GM23248 (cell line): ENCODE data around the gene BCLAF1. TPM values are rescaled to one million over a fixed set of nuclear protein-coding genes. Genes with fewer than 3 reads are reported as not detected.
A peak's percentile ranks its signal among the peaks of the same experiment; 100 is the strongest.
"Not testable (repeated sequence)": the region's sequence is repeated elsewhere in the genome, so short reads cannot be mapped to it uniquely, and the experiment has no call there.

ENCODE experiments used
- DNase-seq: peaks from one replicate; pipeline ENCODE4 v3.0.0-alpha.2; 2015
- H2AFZ ChIP-seq: fragments of 200-600 bp; sonication (generic); 2 replicates; pipeline ENCODE4 v1.6.1; 2016; ENCODE audit warnings: antibody characterized with exemption
- H3F3A ChIP-seq: fragments of 200-600 bp; sonication (generic); 2 replicates; pipeline ENCODE4 v1.6.1; 2016; ENCODE audit warnings: mild to moderate bottlenecking, antibody characterized with exemption, mixed run types; ENCODE audit not compliant: insufficient read depth
- H3K27ac ChIP-seq: fragments of 200-600 bp; sonication (generic); 2 replicates; pipeline ENCODE4 v1.5.1; 2016; ENCODE audit warnings: mild to moderate bottlenecking
- H3K27me3 ChIP-seq: fragments of 200-600 bp; sonication (generic); replicated peaks from 2 replicates; pipeline ENCODE4 v1.6.1; 2016; ENCODE audit warnings: mild to moderate bottlenecking; ENCODE audit not compliant: insufficient read depth
- H3K36me3 ChIP-seq: fragments of 200-600 bp; sonication (generic); 2 replicates; pipeline ENCODE4 v1.6.1; 2016; ENCODE audit warnings: low read depth, mild to moderate bottlenecking
- H3K4me1 ChIP-seq: fragments of 200-600 bp; sonication (generic); 2 replicates; pipeline ENCODE4 v1.6.1; 2016; ENCODE audit warnings: mild to moderate bottlenecking; ENCODE audit not compliant: insufficient read depth
- H3K4me2 ChIP-seq: fragments of 200-600 bp; sonication (generic); one replicate; pipeline ENCODE4 v1.6.1; 2016; ENCODE audit warnings: mild to moderate bottlenecking; ENCODE audit not compliant: unreplicated experiment
- H3K4me3 ChIP-seq: fragments of 200-600 bp; sonication (generic); 2 replicates; pipeline ENCODE4 v1.5.1; 2016; ENCODE audit warnings: mild to moderate bottlenecking
- H3K79me2 ChIP-seq: fragments of 200-600 bp; sonication (generic); 2 replicates; pipeline ENCODE4 v1.6.1; 2016; ENCODE audit warnings: mild to moderate bottlenecking; ENCODE audit not compliant: insufficient read depth
- H3K9ac ChIP-seq: fragments of 200-600 bp; sonication (generic); 2 replicates; pipeline ENCODE4 v1.6.1; 2016; ENCODE audit warnings: mild to moderate bottlenecking
- H3K9me2 ChIP-seq: fragments of 200-600 bp; sonication (generic); 2 replicates; pipeline ENCODE4 v1.6.1; 2016; ENCODE audit warnings: mixed run types, mild to moderate bottlenecking, moderate library complexity; ENCODE audit not compliant: insufficient read depth
- H3K9me3 ChIP-seq: fragments of 200-600 bp; sonication (generic); one replicate; pipeline ENCODE4 v1.6.1; 2017; ENCODE audit warnings: low read depth
- H4K20me1 ChIP-seq: fragments of 200-600 bp; sonication (generic); 2 replicates; pipeline ENCODE4 v1.6.0; 2016; ENCODE audit not compliant: insufficient read depth
- EZH2 ChIP-seq: fragments of 200-600 bp; sonication (generic); IDR thresholded peaks from 2 replicates; pipeline ENCODE4 v1.6.1; 2018; ENCODE audit warnings: antibody characterized with exemption, mild to moderate bottlenecking; ENCODE audit not compliant: insufficient read depth, poor library complexity, severe bottlenecking
- EZH2phosphoT487 ChIP-seq: fragments of 200-600 bp; sonication (generic); IDR thresholded peaks from 2 replicates; pipeline ENCODE4 v1.6.1; 2018; ENCODE audit warnings: antibody characterized with exemption, moderate library complexity, mild to moderate bottlenecking, low read depth; ENCODE audit not compliant: insufficient read depth
- WGBS, 2 experiments: methylation state at CpG; one replicate each; pipeline ENCODE4 v1.1.6; 2015 to 2017; ENCODE audit warnings: low lambda C conversion rate in 2 of 2, low coverage in 1 of 2; ENCODE audit errors: missing lambda C conversion rate in 2 of 2; 5-methylcytosine and 5-hydroxymethylcytosine counted together
- in situ Hi-C: fragments of 300-500 bp; cut with MboI; formaldehyde crosslinking; loops from 2 replicates; pipeline ENCODE4 v1.15.0; 2020
- polyA plus RNA-seq: library from polyadenylated mRNA; unstranded; fragments of >200 nt; fragmentation: Nextera tagmentation; extraction: Ambion mirVana; gene quantifications from 2 replicates; pipeline ENCODE4 v1.2.1, GENCODE V29; 2016
- total RNA-seq: library from RNA; depleted of rRNA; stranded (reverse); fragments of >200 nt; shearing (Covaris generic); gene quantifications from 2 replicates; pipeline ENCODE4 v1.2.3, GENCODE V29; 2014

Gene BCLAF1
- total and polyA plus RNA-seq, 2 experiments from 2014 or later: 78.3 to 80.3 TPM

- H3K9ac ChIP-seq: no peak overlapping the region
- H3K4me2 ChIP-seq: no peak overlapping the region
- no peak overlapping the region for H2AFZ ChIP-seq
- no peak overlapping the region for H3K27ac ChIP-seq
- peak; percentile 77 for DNase-seq
- WGBS, 2 experiments: 57 to 60% methylated on average over 5 of the region's 5 CpGs
- TF ChIP-seq EZH2 (no peak), EZH2phosphoT487 (no peak)
- in situ Hi-C loops: no loop called here
- H3K4me1 ChIP-seq: no peaks in the 10 kb centered on the region
- H3K79me2 ChIP-seq: no peaks in the 10 kb centered on the region
- no peaks in the 10 kb centered on the region for H3K36me3 ChIP-seq
- H3K9me3 ChIP-seq: no peaks in the 10 kb centered on the region
- H3K9me2 ChIP-seq: no peaks in the 10 kb centered on the region
- H3F3A ChIP-seq: no peaks in the 10 kb centered on the region
- no peak overlapping the region for H3K4me3 ChIP-seq
- no peaks in the 10 kb centered on the region for H3K27me3 ChIP-seq
- H4K20me1 ChIP-seq: no peaks in the 10 kb centered on the region
Measured at GRCh38 chr6:136317021-136317694, 27.5 kb upstream of the BCLAF1 start.

GRCh38 chr6:136315594-136315993 is 25.9 kb upstream of the BCLAF1 start:
- in situ Hi-C loops: no loop called here
- H3K9me2 ChIP-seq: no peaks in the 10 kb centered on the region
- H4K20me1 ChIP-seq: no peaks in the 10 kb centered on the region
- H3K27ac ChIP-seq: no peak overlapping the region
- no peaks in the 10 kb centered on the region for H3K27me3 ChIP-seq
- DNase-seq: no peak
- H3K4me1 ChIP-seq: no peaks in the 10 kb centered on the region
- TF ChIP-seq EZH2phosphoT487 (no peak), EZH2 (no peak)
- no peak overlapping the region for H2AFZ ChIP-seq
- H3K4me3 ChIP-seq: no peak overlapping the region
- H3K9ac ChIP-seq: no peak overlapping the region
- H3K9me3 ChIP-seq: no peaks in the 10 kb centered on the region
- H3F3A ChIP-seq: no peaks in the 10 kb centered on the region
- no peak overlapping the region for H3K4me2 ChIP-seq
- WGBS, 2 experiments: 77 to 78% methylated on average over 4 of the region's 4 CpGs
- no peaks in the 10 kb centered on the region for H3K36me3 ChIP-seq
- H3K79me2 ChIP-seq: no peaks in the 10 kb centered on the region

GRCh38 chr6:136312975-136313374 is 23.3 kb upstream of the BCLAF1 start:
- in situ Hi-C loops: no loop called here
- Histone ChIP-seq H3K4me1 (no peaks in the 10 kb centered on the region), H3K9me2 (no peaks in the 10 kb centered on the region), H3K79me2 (no peaks in the 10 kb centered on the region), H2AFZ (no peak overlapping the region), H3K9ac (no peak overlapping the region), H3K27me3 (no peaks in the 10 kb centered on the region), H3K9me3 (no peaks in the 10 kb centered on the region), H3K4me2 (no peak overlapping the region), H3F3A (no peaks in the 10 kb centered on the region), H4K20me1 (no peaks in the 10 kb centered on the region), H3K4me3 (no peak overlapping the region), H3K36me3 (no peaks in the 10 kb centered on the region), H3K27ac (no peak overlapping the region)
- TF ChIP-seq EZH2 (no peak), EZH2phosphoT487 (no peak)
- WGBS, 2 experiments: 96 to 100% methylated on average over 3 of the region's 3 CpGs
- no peak for DNase-seq

- Histone ChIP-seq H3K27ac (no peak overlapping the region), H3K27me3 (no peaks in the 10 kb centered on the region), H3F3A (no peaks in the 10 kb centered on the region), H3K9ac (no peak overlapping the region), H4K20me1 (no peaks in the 10 kb centered on the region), H3K9me2 (no peaks in the 10 kb centered on the region), H3K4me2 (no peak overlapping the region), H3K4me1 (no peaks in the 10 kb centered on the region), H3K79me2 (no peaks in the 10 kb centered on the region), H3K9me3 (no peaks in the 10 kb centered on the region), H3K36me3 (no peaks in the 10 kb centered on the region), H3K4me3 (no peak overlapping the region), H2AFZ (no peak overlapping the region)
- in situ Hi-C loops: no loop called here
- 100% methylated on average over 1 of the region's 1 CpG for WGBS, 2 experiments
- DNase-seq: no peak
- TF ChIP-seq EZH2phosphoT487 (no peak), EZH2 (no peak)
Measured at GRCh38 chr6:136309729-136310311, 20.2 kb upstream of the BCLAF1 start.

GRCh38 chr6:136309171-136309570 is 19.5 kb upstream of the BCLAF1 start:
- H3K79me2 ChIP-seq: no peaks in the 10 kb centered on the region
- no peak overlapping the region for H2AFZ ChIP-seq
- 61 to 66% methylated on average over 3 of the region's 3 CpGs for WGBS, 2 experiments
- no peaks in the 10 kb centered on the region for H3K9me3 ChIP-seq
- no peak overlapping the region for H3K27ac ChIP-seq
- H3K9me2 ChIP-seq: no peaks in the 10 kb centered on the region
- in situ Hi-C loops: no loop called here
- no peaks in the 10 kb centered on the region for H3K36me3 ChIP-seq
- DNase-seq: no peak
- no peak for TF ChIP-seq EZH2phosphoT487
- TF ChIP-seq EZH2: no peak
- no peaks in the 10 kb centered on the region for H4K20me1 ChIP-seq
- no peak overlapping the region for H3K4me2 ChIP-seq
- no peaks in the 10 kb centered on the region for H3K27me3 ChIP-seq
- no peak overlapping the region for H3K9ac ChIP-seq
- H3K4me3 ChIP-seq: no peak overlapping the region
- no peaks in the 10 kb centered on the region for H3K4me1 ChIP-seq
- no peaks in the 10 kb centered on the region for H3F3A ChIP-seq

- H3K4me2 ChIP-seq, H3K79me2 ChIP-seq, H3K9me2 ChIP-seq, H4K20me1 ChIP-seq, H3K4me1 ChIP-seq, in situ Hi-C loops, H3K27ac ChIP-seq, H3K27me3 ChIP-seq, DNase-seq, H3K9ac ChIP-seq, H3K4me3 ChIP-seq, H3K9me3 ChIP-seq, H2AFZ ChIP-seq, H3F3A ChIP-seq, H3K36me3 ChIP-seq: not testable (repeated sequence)
- WGBS, 2 experiments: 33 to 62% methylated on average over 1 of the region's 1 CpG
Measured at GRCh38 chr6:136308469-136308868, 18.8 kb upstream of the BCLAF1 start.
